Suprapubic skin (tissue), 4 donors: ENCODE data around the gene SOX3.

ENCODE experiments used
- POLR2A ChIP-seq, 2 donors: fragments of 450-650 bp; IDR thresholded peaks; one replicate each; pipeline ENCODE4 v1.6.1; 2017; ENCODE audit warnings: antibody characterized with exemption in 2 of 2, mild to moderate bottlenecking in 2 of 2, moderate library complexity in 2 of 2
- POLR2AphosphoS5 ChIP-seq, 3 donors: sonication (generic); formaldehyde crosslinking; IDR thresholded peaks; one replicate each; pipeline ENCODE4 v1.6.1; 2017; ENCODE audit warnings: antibody characterized with exemption in 3 of 3
- TF ChIP-seq, protein P1 (sequence below), 2 donors: fragments of 200-600 bp in 1 of 2; fragments of 450-650 bp in 1 of 2; sonication (generic) in 1 of 2; IDR thresholded peaks; one replicate each; pipeline ENCODE4 v1.5.1; 2016 to 2019; ENCODE audit warnings: antibody characterized with exemption in 2 of 2, mild to moderate bottlenecking in 1 of 2, moderate library complexity in 1 of 2

- TF ChIP-seq, protein P1, sequence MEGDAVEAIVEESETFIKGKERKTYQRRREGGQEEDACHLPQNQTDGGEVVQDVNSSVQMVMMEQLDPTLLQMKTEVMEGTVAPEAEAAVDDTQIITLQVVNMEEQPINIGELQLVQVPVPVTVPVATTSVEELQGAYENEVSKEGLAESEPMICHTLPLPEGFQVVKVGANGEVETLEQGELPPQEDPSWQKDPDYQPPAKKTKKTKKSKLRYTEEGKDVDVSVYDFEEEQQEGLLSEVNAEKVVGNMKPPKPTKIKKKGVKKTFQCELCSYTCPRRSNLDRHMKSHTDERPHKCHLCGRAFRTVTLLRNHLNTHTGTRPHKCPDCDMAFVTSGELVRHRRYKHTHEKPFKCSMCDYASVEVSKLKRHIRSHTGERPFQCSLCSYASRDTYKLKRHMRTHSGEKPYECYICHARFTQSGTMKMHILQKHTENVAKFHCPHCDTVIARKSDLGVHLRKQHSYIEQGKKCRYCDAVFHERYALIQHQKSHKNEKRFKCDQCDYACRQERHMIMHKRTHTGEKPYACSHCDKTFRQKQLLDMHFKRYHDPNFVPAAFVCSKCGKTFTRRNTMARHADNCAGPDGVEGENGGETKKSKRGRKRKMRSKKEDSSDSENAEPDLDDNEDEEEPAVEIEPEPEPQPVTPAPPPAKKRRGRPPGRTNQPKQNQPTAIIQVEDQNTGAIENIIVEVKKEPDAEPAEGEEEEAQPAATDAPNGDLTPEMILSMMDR (IDR thresholded peaks at IDR 0.05), result no peak
- TF ChIP-seq POLR2A (IDR thresholded peaks at IDR 0.05), result no peak
- no peak for TF ChIP-seq POLR2AphosphoS5 (IDR thresholded peaks at IDR 0.05)
Measured at GRCh38 chrX:140548985-140549384, 44.1 kb upstream of the SOX3 start.
